ENCODE results near the gene ELOVL2.

Gene ELOVL2

DNA sequence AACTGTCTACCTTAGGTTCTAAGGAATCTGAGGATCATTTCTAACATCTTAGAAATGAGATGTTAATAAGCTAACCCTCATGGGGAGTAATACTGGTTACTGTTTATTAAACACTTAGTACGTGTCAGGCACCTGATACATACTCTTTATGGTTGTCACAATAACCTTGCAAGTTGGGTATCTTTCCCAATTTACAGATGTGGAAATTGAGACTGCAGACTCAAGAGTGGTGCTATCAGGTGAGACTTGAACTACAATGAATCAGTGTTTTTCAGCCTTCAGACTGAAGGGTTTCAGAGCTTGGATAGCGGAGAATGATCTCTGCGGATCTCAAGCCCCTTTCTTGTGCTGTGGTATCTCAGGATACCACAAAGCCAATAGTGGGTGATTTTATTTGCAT lies 27.0 kb downstream of the ELOVL2 start:
- H3K4me3 ChIP-seq (ENCODE audit: low read length): no peak overlapping the region
- H3K9me3 ChIP-seq (replicated peaks; ENCODE audit: low read length): no peaks in the 10 kb centered on the region
- no peak overlapping the region for H3K4me2 ChIP-seq (ENCODE audit: low read length)
- H3K27me3 ChIP-seq (ENCODE audit: control insufficient read depth, insufficient read depth, low read length): peaks cover 11% of the 10 kb centered on the region
- H3K36me3 ChIP-seq (ENCODE audit: insufficient read depth, low read length): no peaks in the 10 kb centered on the region
- H3K9ac ChIP-seq (ENCODE audit: low read depth, low read length): no peak overlapping the region
- H3K4me1 ChIP-seq (ENCODE audit: control insufficient read depth, insufficient read depth, low read length): no peaks in the 10 kb centered on the region

DNA sequence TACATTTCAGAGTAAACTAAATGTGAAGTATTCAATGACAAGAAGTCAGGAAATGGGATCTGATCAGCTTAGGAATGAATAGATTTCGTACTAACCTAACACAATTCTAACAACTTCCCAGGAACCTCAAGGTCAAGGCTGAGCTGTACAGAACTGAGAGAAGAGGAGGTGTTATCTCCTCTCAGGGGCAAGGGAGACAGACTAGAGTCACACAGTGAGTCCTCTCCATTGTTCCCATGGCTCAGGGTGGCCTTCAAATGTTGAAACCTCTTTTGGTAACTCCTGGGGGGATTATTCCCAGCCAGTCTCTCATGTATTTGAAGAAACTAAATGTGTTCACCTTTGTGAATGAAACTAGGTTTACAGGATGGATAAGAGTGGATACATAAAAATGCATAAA lies 27.7 kb downstream of the ELOVL2 start:
- H3K4me3 ChIP-seq (ENCODE audit: low read length): no peak overlapping the region
- H3K9ac ChIP-seq (ENCODE audit: low read depth, low read length): no peak overlapping the region
- no peaks in the 10 kb centered on the region for H3K4me1 ChIP-seq (ENCODE audit: control insufficient read depth, insufficient read depth, low read length)
- H3K4me2 ChIP-seq (ENCODE audit: low read length): no peak overlapping the region
- no peaks in the 10 kb centered on the region for H3K36me3 ChIP-seq (ENCODE audit: insufficient read depth, low read length)
- peaks cover 11% of the 10 kb centered on the region for H3K27me3 ChIP-seq (ENCODE audit: control insufficient read depth, insufficient read depth, low read length)
- no peaks in the 10 kb centered on the region for H3K9me3 ChIP-seq (replicated peaks; ENCODE audit: low read length)

DNA sequence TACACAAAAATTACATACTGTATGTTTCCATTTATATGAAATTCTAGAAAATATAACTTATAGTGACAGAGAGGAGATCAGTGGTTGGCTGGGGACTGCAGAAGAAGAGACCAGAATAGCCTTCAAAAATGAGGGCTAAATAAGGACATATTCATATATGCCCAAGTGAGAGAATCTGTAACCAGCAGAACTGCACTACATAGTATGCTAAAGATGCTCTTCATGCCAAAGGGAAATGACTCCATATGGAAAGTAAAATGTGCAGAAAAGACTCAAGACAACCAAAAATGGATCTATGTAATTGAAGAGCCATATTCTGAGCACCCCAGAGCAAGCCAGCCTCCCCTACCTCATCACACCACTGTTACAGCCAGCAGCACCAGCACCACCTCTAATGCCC lies 29.0 kb downstream of the ELOVL2 start:
- no peaks in the 10 kb centered on the region for H3K9me3 ChIP-seq (replicated peaks; ENCODE audit: low read length)
- no peak overlapping the region for H3K9ac ChIP-seq (ENCODE audit: low read depth, low read length)
- no peaks in the 10 kb centered on the region for H3K36me3 ChIP-seq (ENCODE audit: insufficient read depth, low read length)
- H3K27me3 ChIP-seq (ENCODE audit: control insufficient read depth, insufficient read depth, low read length): peaks cover 11% of the 10 kb centered on the region
- H3K4me2 ChIP-seq (ENCODE audit: low read length): no peak overlapping the region
- H3K4me1 ChIP-seq (ENCODE audit: control insufficient read depth, insufficient read depth, low read length): no peaks in the 10 kb centered on the region
- H3K4me3 ChIP-seq (ENCODE audit: low read length): no peak overlapping the region

GRCh38 chr6:11013721-11014070 lies 30.4 kb downstream of the ELOVL2 start:
- Histone ChIP-seq H3K4me3 (ENCODE audit: low read length) (no peak overlapping the region), H3K9me3 (replicated peaks; ENCODE audit: low read length) (no peaks in the 10 kb centered on the region), H3K27me3 (ENCODE audit: control insufficient read depth, insufficient read depth, low read length) (peaks cover 11% of the 10 kb centered on the region), H3K4me2 (ENCODE audit: low read length) (no peak overlapping the region), H3K36me3 (ENCODE audit: insufficient read depth, low read length) (no peaks in the 10 kb centered on the region), H3K4me1 (ENCODE audit: control insufficient read depth, insufficient read depth, low read length) (peaks cover 8% of the 10 kb centered on the region), H3K9ac (ENCODE audit: low read depth, low read length) (no peak overlapping the region)

DNA sequence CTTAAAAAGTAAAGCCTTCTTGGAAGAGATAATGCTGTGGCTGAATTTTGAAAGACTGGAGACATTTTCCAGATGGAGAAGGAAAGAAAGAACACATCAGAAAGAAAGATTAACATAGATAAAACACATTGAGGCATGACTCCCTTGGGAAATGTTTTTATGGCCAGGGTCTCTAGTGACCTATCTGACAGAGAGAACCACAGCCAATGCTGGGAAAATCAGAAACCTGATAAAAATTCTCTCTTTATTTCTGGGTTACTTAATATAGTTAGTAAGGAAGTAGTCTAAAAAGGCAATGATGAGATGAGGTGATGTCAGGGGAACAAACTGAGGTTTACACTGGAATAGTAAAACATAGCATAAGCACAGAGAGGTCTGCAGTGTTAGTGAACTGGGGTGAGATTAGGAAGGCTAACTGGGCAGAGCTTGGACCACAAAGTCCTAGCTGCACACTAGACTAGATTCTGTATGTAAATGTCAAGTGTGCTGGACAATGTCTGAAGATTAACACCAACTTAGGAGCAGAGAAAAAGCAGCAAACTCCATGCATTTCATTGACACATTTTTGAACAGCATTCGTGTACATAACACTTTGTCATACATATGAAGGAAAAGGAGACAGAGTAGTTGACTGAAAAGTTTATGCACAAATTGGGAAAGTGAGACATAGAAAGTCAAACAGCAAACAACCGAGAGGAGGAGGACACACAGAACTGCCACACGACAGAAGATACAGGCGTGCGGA lies 31.0 kb downstream of the ELOVL2 start:
- no peak overlapping the region for H3K9ac ChIP-seq (ENCODE audit: low read depth, low read length)
- no peaks in the 10 kb centered on the region for H3K9me3 ChIP-seq (replicated peaks; ENCODE audit: low read length)
- H3K4me3 ChIP-seq (ENCODE audit: low read length): no peak overlapping the region
- H3K36me3 ChIP-seq (ENCODE audit: insufficient read depth, low read length): no peaks in the 10 kb centered on the region
- no peak overlapping the region for H3K4me2 ChIP-seq (ENCODE audit: low read length)
- H3K27me3 ChIP-seq (ENCODE audit: control insufficient read depth, insufficient read depth, low read length): peaks cover 11% of the 10 kb centered on the region
- H3K4me1 ChIP-seq (ENCODE audit: control insufficient read depth, insufficient read depth, low read length): peaks cover 8% of the 10 kb centered on the region

DNA sequence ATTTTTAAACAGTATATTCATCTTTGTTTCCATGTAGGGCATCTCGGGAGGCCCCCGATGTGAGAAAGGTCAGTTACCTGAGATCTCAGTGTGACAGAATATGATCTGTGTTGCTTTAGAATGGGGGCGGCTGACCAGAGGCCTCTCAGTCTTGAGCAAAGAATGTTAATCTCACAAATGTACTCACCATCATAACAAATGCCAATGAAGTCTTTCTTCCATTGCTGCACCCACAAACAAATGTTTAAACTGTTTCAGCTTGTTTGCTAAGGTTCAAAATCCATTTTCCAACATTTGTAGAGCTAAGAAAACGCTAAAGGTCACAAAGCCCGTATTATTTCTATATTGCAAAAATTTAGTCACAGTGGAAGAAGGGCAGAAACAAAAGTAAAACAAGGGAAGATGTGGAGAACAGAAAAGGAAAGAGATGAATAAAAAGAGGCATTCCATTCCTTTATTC lies 31.8 kb downstream of the ELOVL2 start:
- H3K4me2 ChIP-seq (ENCODE audit: low read length): no peak overlapping the region

GRCh38 chr6:11011787-11012234 lies 32.3 kb downstream of the ELOVL2 start:
- Histone ChIP-seq H3K27me3 (ENCODE audit: control insufficient read depth, insufficient read depth, low read length) (peaks cover 11% of the 10 kb centered on the region), H3K4me2 (ENCODE audit: low read length) (no peak overlapping the region), H3K4me3 (ENCODE audit: low read length) (no peak overlapping the region), H3K36me3 (ENCODE audit: insufficient read depth, low read length) (no peaks in the 10 kb centered on the region), H3K9me3 (replicated peaks; ENCODE audit: low read length) (no peaks in the 10 kb centered on the region), H3K4me1 (ENCODE audit: control insufficient read depth, insufficient read depth, low read length) (peaks cover 8% of the 10 kb centered on the region), H3K9ac (ENCODE audit: low read depth, low read length) (no peak overlapping the region)

More for the DNA sequence above, 31.8 kb downstream of the ELOVL2 start:
- Histone ChIP-seq H3K9ac (ENCODE audit: low read depth, low read length) (no peak overlapping the region), H3K27me3 (ENCODE audit: control insufficient read depth, insufficient read depth, low read length) (peaks cover 11% of the 10 kb centered on the region), H3K4me1 (ENCODE audit: control insufficient read depth, insufficient read depth, low read length) (peaks cover 8% of the 10 kb centered on the region), H3K36me3 (ENCODE audit: insufficient read depth, low read length) (no peaks in the 10 kb centered on the region), H3K4me3 (ENCODE audit: low read length) (no peak overlapping the region), H3K9me3 (replicated peaks; ENCODE audit: low read length) (no peaks in the 10 kb centered on the region)

- Histone ChIP-seq H3K9ac (ENCODE audit: low read depth, low read length) (no peak overlapping the region), H3K36me3 (ENCODE audit: insufficient read depth, low read length) (no peaks in the 10 kb centered on the region), H3K27me3 (ENCODE audit: control insufficient read depth, insufficient read depth, low read length) (peaks cover 5% of the 10 kb centered on the region), H3K4me3 (ENCODE audit: low read length) (no peak overlapping the region), H3K9me3 (replicated peaks; ENCODE audit: low read length) (no peaks in the 10 kb centered on the region), H3K4me2 (ENCODE audit: low read length) (no peak overlapping the region), H3K4me1 (ENCODE audit: control insufficient read depth, insufficient read depth, low read length) (peaks cover 8% of the 10 kb centered on the region)
Observed at GRCh38 chr6:11009353-11009752, 34.8 kb downstream of the ELOVL2 start.

- Histone ChIP-seq H3K4me2 (ENCODE audit: low read length) (no peak overlapping the region), H3K4me1 (ENCODE audit: control insufficient read depth, insufficient read depth, low read length) (peaks cover 8% of the 10 kb centered on the region), H3K9me3 (replicated peaks; ENCODE audit: low read length) (no peaks in the 10 kb centered on the region), H3K36me3 (ENCODE audit: insufficient read depth, low read length) (no peaks in the 10 kb centered on the region), H3K9ac (ENCODE audit: low read depth, low read length) (no peak overlapping the region), H3K4me3 (ENCODE audit: low read length) (no peak overlapping the region), H3K27me3 (ENCODE audit: control insufficient read depth, insufficient read depth, low read length) (peaks cover 5% of the 10 kb centered on the region)
Observed at GRCh38 chr6:11008821-11009220, 35.3 kb downstream of the ELOVL2 start.

DNA sequence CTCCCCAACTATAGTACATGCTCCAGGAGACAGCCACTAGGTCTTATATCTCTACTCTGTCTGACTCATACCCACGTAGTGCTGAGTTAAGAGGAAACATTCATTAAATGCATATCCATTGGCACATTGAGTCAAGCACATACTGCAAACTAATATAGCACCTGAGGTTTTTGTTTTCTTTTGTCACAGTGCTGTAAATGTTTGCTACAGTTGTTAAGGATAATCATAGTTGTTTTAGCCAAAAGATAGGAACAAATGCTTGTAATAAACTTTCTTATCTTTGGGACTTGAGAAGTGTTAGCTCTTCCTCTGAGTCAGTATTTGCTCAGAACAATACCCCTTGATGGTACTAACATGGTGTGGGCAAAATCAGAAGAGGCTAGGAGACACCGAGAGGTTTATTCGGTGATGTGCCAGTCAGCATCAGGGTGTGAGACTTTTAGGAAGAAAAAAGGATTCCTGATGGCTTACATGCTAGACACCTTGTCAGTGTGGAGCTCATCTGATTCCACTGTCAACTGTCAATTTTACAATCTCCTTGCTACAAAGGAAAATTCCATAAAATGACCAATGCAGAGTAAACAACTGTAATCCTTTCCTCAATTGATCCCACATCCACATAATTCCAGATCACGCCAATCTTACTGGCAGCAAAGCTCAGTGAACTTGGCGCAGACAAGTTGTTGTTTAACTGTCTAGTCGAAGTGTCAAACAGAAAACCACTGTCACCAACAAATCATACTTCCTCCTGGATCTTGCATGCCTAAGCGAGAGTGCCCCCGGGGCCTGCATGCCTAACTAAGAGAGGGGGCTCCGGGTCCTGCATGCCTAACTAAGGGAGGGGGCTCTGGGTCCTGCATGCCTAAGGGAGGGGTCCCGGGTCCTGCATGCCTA lies 36.1 kb downstream of the ELOVL2 start:
- Histone ChIP-seq H3K4me2 (ENCODE audit: low read length) (no peak overlapping the region), H3K9ac (ENCODE audit: low read depth, low read length) (no peak overlapping the region), H3K27me3 (ENCODE audit: control insufficient read depth, insufficient read depth, low read length) (no peaks in the 10 kb centered on the region), H3K9me3 (replicated peaks; ENCODE audit: low read length) (no peaks in the 10 kb centered on the region), H3K4me3 (ENCODE audit: low read length) (no peak overlapping the region), H3K36me3 (ENCODE audit: insufficient read depth, low read length) (no peaks in the 10 kb centered on the region), H3K4me1 (ENCODE audit: control insufficient read depth, insufficient read depth, low read length) (peaks cover 8% of the 10 kb centered on the region)

DNA sequence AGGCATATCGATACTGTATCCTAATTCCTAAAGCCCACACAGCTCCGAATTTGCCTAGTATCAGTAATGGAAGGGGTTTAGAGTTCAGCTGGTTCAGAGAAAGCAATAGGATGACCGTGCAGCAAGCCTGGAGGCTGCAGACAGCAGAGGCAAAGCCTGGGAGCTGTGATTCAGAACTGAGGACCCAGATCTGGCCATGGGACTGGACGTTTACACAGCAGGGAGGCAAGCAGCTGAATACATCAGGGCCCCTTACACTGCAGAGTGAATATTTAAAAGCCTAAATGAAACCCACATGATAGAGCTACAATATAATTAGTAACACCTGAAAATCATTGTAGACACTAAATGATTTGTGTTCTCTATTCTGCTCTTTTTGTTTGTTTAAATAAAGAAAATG lies 38.0 kb downstream of the ELOVL2 start:
- H3K27me3 ChIP-seq (ENCODE audit: control insufficient read depth, insufficient read depth, low read length): no peaks in the 10 kb centered on the region
- no peaks in the 10 kb centered on the region for H3K9me3 ChIP-seq (replicated peaks; ENCODE audit: low read length)
- H3K4me3 ChIP-seq (ENCODE audit: low read length): no peak overlapping the region
- H3K9ac ChIP-seq (ENCODE audit: low read depth, low read length): no peak overlapping the region
- H3K4me1 ChIP-seq (ENCODE audit: control insufficient read depth, insufficient read depth, low read length): peaks cover 8% of the 10 kb centered on the region
- H3K4me2 ChIP-seq (ENCODE audit: low read length): no peak overlapping the region
- H3K36me3 ChIP-seq (ENCODE audit: insufficient read depth, low read length): no peaks in the 10 kb centered on the region
